OCI-LY1 (cell line): ENCODE measurements around the gene GPR27.

Experiments used
- H2AFZ ChIP-seq: fragments of 200-600 bp; sonication (generic), shearing (Covaris generic); 2 replicates; pipeline ENCODE4 v1.6.0; 2014; ENCODE audit warnings: antibody characterized with exemption, mild to moderate bottlenecking, low read length
- H3F3A ChIP-seq: fragments of 200-600 bp; sonication (generic), shearing (Covaris generic); 2 replicates; pipeline ENCODE4 v1.6.0; 2014; ENCODE audit warnings: mild to moderate bottlenecking, antibody characterized with exemption, low read length, moderate library complexity; ENCODE audit not compliant: insufficient read depth
- H3K27ac ChIP-seq: fragments of 200-600 bp; sonication (generic); 2 replicates; pipeline ENCODE4 v1.5.1; 2014; ENCODE audit warnings: low read length, mixed run types, mild to moderate bottlenecking, low read depth; ENCODE audit not compliant: poor library complexity, severe bottlenecking
- H3K27me3 ChIP-seq: fragments of 200-600 bp; sonication (generic); 2 replicates; pipeline ENCODE4 v1.6.0; 2014; ENCODE audit warnings: antibody characterized with exemption, mild to moderate bottlenecking, low read length, moderate library complexity; ENCODE audit not compliant: insufficient read depth
- H3K36me3 ChIP-seq: fragments of 200-600 bp; sonication (generic); 2 replicates; pipeline ENCODE4 v1.6.1; 2014; ENCODE audit warnings: mild to moderate bottlenecking, antibody characterized with exemption, low read length, moderate library complexity, mixed read lengths; ENCODE audit not compliant: insufficient read depth
- H3K4me1 ChIP-seq: fragments of 200-600 bp; sonication (generic); 2 replicates; pipeline ENCODE4 v1.5.1; 2014; ENCODE audit warnings: mild to moderate bottlenecking, low read length, moderate library complexity; ENCODE audit not compliant: insufficient read depth, severe bottlenecking
- H3K4me2 ChIP-seq: fragments of 200-600 bp; sonication (generic), shearing (Covaris generic); 2 replicates; pipeline ENCODE4 v1.6.1; 2014; ENCODE audit warnings: low read length
- H3K4me3 ChIP-seq: fragments of 200-600 bp; sonication (generic); 2 replicates; pipeline ENCODE4 v1.5.1; 2014; ENCODE audit warnings: low read length, low read depth, mild to moderate bottlenecking, mixed read lengths; ENCODE audit not compliant: poor library complexity, severe bottlenecking
- H3K79me2 ChIP-seq: fragments of 200-600 bp; shearing (Covaris generic); 2 replicates; pipeline ENCODE4 v1.6.1; 2016; ENCODE audit warnings: mixed run types, low read length, mixed read lengths; ENCODE audit not compliant: insufficient read depth
- H3K9ac ChIP-seq: fragments of 200-600 bp; sonication (generic), shearing (Covaris generic); 2 replicates; pipeline ENCODE4 v1.6.1; 2014; ENCODE audit warnings: mild to moderate bottlenecking, low read length, mixed read lengths
- H3K9me2 ChIP-seq: fragments of 200-600 bp; sonication (generic), shearing (Covaris generic); 2 replicates; pipeline ENCODE4 v1.6.1; 2014; ENCODE audit warnings: low read depth, mild to moderate bottlenecking, low read length, mixed read lengths
- H3K9me3 ChIP-seq: fragments of 200-600 bp; shearing (Covaris generic); 2 replicates; pipeline ENCODE4 v1.6.1; 2014; ENCODE audit warnings: low read length, mixed read lengths
- H4K20me1 ChIP-seq: fragments of 200-600 bp; sonication (generic), shearing (Covaris generic); 2 replicates; pipeline ENCODE4 v1.6.0; 2016; ENCODE audit warnings: mild to moderate bottlenecking, low read length; ENCODE audit not compliant: insufficient read depth
- EZH2 ChIP-seq: fragments of 200-600 bp; sonication (generic), shearing (Covaris generic); IDR thresholded peaks from 2 replicates; pipeline ENCODE4 v1.8.0; 2017; ENCODE audit warnings: borderline replicate concordance, mixed run types, mild to moderate bottlenecking, antibody characterized with exemption, low read length, moderate library complexity, mixed read lengths
- TF ChIP-seq, protein P1 (sequence below): fragments of 200-600 bp; sonication (generic), shearing (Covaris generic); IDR thresholded peaks from 2 replicates; pipeline ENCODE4 v1.5.1; 2017; ENCODE audit warnings: mild to moderate bottlenecking, antibody characterized with exemption, low read length, moderate library complexity, mixed read lengths

Gene GPR27

DNA sequence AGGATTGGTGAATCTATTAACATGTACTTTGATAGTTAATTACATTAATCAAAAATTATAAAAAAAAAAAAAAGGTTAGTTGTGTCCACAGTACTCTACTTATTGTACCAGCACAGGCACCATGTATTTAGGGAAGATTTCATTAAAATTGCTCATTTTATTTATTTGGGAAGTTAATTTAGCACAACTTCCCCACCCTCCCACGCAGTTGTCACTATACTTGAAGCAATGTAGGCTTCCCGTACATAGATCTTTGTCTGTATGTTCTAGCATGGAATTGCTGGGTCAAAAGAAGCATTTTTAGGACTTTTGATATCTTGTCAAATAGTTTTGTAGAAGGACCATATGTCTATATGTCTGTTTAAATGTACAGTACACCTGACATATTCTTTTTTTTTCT, 4.4 kb downstream of the GPR27 start:
- no peaks in the 10 kb centered on the region for H4K20me1 ChIP-seq
- no peak overlapping the region for H3K4me2 ChIP-seq
- H2AFZ ChIP-seq = no peak overlapping the region
- no peak for TF ChIP-seq EZH2
- TF ChIP-seq, protein P1, sequence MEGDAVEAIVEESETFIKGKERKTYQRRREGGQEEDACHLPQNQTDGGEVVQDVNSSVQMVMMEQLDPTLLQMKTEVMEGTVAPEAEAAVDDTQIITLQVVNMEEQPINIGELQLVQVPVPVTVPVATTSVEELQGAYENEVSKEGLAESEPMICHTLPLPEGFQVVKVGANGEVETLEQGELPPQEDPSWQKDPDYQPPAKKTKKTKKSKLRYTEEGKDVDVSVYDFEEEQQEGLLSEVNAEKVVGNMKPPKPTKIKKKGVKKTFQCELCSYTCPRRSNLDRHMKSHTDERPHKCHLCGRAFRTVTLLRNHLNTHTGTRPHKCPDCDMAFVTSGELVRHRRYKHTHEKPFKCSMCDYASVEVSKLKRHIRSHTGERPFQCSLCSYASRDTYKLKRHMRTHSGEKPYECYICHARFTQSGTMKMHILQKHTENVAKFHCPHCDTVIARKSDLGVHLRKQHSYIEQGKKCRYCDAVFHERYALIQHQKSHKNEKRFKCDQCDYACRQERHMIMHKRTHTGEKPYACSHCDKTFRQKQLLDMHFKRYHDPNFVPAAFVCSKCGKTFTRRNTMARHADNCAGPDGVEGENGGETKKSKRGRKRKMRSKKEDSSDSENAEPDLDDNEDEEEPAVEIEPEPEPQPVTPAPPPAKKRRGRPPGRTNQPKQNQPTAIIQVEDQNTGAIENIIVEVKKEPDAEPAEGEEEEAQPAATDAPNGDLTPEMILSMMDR = no peak
- H3K27me3 ChIP-seq = no peaks in the 10 kb centered on the region
- no peaks in the 10 kb centered on the region for H3K9me2 ChIP-seq
- no peaks in the 10 kb centered on the region for H3K36me3 ChIP-seq
- no peaks in the 10 kb centered on the region for H3K79me2 ChIP-seq
- no peak overlapping the region for H3K4me3 ChIP-seq
- no peaks in the 10 kb centered on the region for H3F3A ChIP-seq
- H3K4me1 ChIP-seq = no peaks in the 10 kb centered on the region
- no peak overlapping the region for H3K27ac ChIP-seq
- H3K9me3 ChIP-seq = no peaks in the 10 kb centered on the region
- H3K9ac ChIP-seq = no peak overlapping the region

DNA sequence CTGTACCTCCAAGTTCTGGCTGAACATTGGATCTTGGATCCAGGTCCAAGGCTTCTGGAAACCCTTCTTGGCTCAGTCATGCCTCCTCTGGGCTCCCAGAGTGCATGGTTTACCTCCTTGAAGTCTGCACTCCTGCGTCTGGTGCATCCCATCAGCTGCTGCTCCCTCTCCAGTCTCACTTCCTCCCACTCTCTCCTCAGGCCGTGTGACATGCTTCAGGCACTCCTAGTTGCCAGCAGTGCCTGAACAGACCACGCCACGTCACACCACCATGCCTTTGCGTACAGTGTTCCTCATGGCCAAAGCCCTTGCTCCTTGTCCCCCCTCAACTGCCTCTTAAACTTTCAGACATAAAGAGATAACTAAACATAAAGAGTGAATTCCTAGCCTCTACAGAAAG, 5.7 kb downstream of the GPR27 start:
- H3K4me1 ChIP-seq = no peaks in the 10 kb centered on the region
- no peaks in the 10 kb centered on the region for H3K79me2 ChIP-seq
- no peak overlapping the region for H3K9ac ChIP-seq
- H3K9me3 ChIP-seq = no peaks in the 10 kb centered on the region
- H3K4me3 ChIP-seq = no peak overlapping the region
- H3K9me2 ChIP-seq = no peaks in the 10 kb centered on the region
- no peaks in the 10 kb centered on the region for H3K27me3 ChIP-seq
- TF ChIP-seq EZH2 = no peak
- TF ChIP-seq, protein P1 = no peak
- no peaks in the 10 kb centered on the region for H4K20me1 ChIP-seq
- H3K4me2 ChIP-seq = no peak overlapping the region
- no peak overlapping the region for H2AFZ ChIP-seq
- no peak overlapping the region for H3K27ac ChIP-seq
- H3F3A ChIP-seq = no peaks in the 10 kb centered on the region
- H3K36me3 ChIP-seq = no peaks in the 10 kb centered on the region

DNA sequence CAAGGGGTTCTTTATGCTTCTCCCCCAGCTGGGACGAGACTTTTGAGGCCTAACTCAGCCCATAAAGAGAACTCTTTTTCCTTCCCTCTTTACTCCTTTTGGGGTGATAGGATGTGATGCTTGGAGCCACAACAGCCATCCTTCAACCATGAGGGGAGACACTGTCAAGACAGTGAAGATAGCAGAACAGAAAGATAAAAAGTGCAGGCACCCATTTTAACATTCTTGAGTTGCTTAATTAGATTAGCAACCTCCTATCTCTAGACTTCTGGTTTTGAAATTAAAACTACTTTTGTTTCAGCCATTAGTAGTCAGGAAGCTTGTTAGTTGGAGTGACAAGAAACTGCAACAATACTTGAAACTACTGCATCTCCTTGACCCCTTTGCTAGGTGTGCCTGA, 6.5 kb downstream of the GPR27 start:
- Histone ChIP-seq H3K9me3 (no peaks in the 10 kb centered on the region), H3F3A (no peaks in the 10 kb centered on the region), H3K9ac (no peak overlapping the region), H3K27ac (no peak overlapping the region), H4K20me1 (no peaks in the 10 kb centered on the region), H3K4me3 (no peak overlapping the region), H3K27me3 (no peaks in the 10 kb centered on the region), H3K36me3 (no peaks in the 10 kb centered on the region), H3K4me1 (no peaks in the 10 kb centered on the region), H2AFZ (no peak overlapping the region), H3K9me2 (no peaks in the 10 kb centered on the region), H3K79me2 (no peaks in the 10 kb centered on the region), H3K4me2 (no peak overlapping the region)
- TF ChIP-seq, protein P1 = no peak
- TF ChIP-seq EZH2 = no peak
